ENCODE measurements around the gene C1orf115. TPM values are rescaled to one million over a fixed set of nuclear protein-coding genes. Genes with fewer than 3 reads are reported as not detected.
"Not testable (repeated sequence)": the region's sequence is repeated elsewhere in the genome, so short reads cannot be mapped to it uniquely, and the experiment has no call there.

Gene C1orf115
- total and polyA plus RNA-seq, 4 donors: 4.8 to 70.5 (median 16.0) TPM

GRCh38 chr1:220708244-220708643 lies 18.1 kb downstream of the C1orf115 start:
- no peak overlapping the region for H3K4me3 ChIP-seq (ENCODE audit: low read length in 2 of 2)
- DNase-seq: no peak
- 88 to 92% methylated on average over 4 of the region's 4 CpGs for WGBS, 2 donors
- ATAC-seq (ENCODE audit: low FRiP score): no peak
- H3K27me3 ChIP-seq (ENCODE audit: control insufficient read depth in 1 of 2, insufficient read depth in 2 of 2, low read length in 1 of 2): no peaks in the 10 kb centered on the region
- H3K9me3 ChIP-seq (ENCODE audit: control insufficient read depth, low read length): no peaks in the 10 kb centered on the region
- no peaks in the 10 kb centered on the region for H3K4me1 ChIP-seq (ENCODE audit: control insufficient read depth in 1 of 2, insufficient read depth in 2 of 2, low read length in 2 of 2)
- intact Hi-C loops (cut with DNase I): no loop called here
- H3K27ac ChIP-seq (ENCODE audit: low read depth in 1 of 2, low read length in 2 of 2): no peak overlapping the region
- no peaks in the 10 kb centered on the region for H3K36me3 ChIP-seq (ENCODE audit: control insufficient read depth in 1 of 2, insufficient read depth in 2 of 2, low read length in 1 of 2)

- Histone ChIP-seq H3K4me3 (ENCODE audit: low read length in 2 of 2) (no peak overlapping the region), H3K27me3 (ENCODE audit: control insufficient read depth in 1 of 2, insufficient read depth in 2 of 2, low read length in 1 of 2) (no peaks in the 10 kb centered on the region), H3K27ac (ENCODE audit: low read depth in 1 of 2, low read length in 2 of 2) (no peak overlapping the region), H3K4me1 (ENCODE audit: control insufficient read depth in 1 of 2, insufficient read depth in 2 of 2, low read length in 2 of 2) (no peaks in the 10 kb centered on the region), H3K36me3 (ENCODE audit: control insufficient read depth in 1 of 2, insufficient read depth in 2 of 2, low read length in 1 of 2) (no peaks in the 10 kb centered on the region), H3K9me3 (ENCODE audit: control insufficient read depth, low read length) (no peaks in the 10 kb centered on the region)
- ATAC-seq (ENCODE audit: low FRiP score) (no peak), DNase-seq (no peak)
- intact Hi-C loops (cut with DNase I): no loop called here
- WGBS, 2 donors: 66 to 78% methylated on average over 9 of the region's 9 CpGs
These were observed 19.0 kb downstream of the C1orf115 start for GRCh38 chr1:220708936-220709801.

- intact Hi-C loops (cut with DNase I): no loop called here
- Histone ChIP-seq H3K4me3 (ENCODE audit: low read length in 2 of 2) (no peak overlapping the region), H3K27me3 (ENCODE audit: control insufficient read depth in 1 of 2, insufficient read depth in 2 of 2, low read length in 1 of 2) (no peaks in the 10 kb centered on the region), H3K27ac (ENCODE audit: low read depth in 1 of 2, low read length in 2 of 2) (no peak overlapping the region), H3K9me3 (ENCODE audit: control insufficient read depth, low read length) (no peaks in the 10 kb centered on the region), H3K36me3 (ENCODE audit: control insufficient read depth in 1 of 2, insufficient read depth in 2 of 2, low read length in 1 of 2) (no peaks in the 10 kb centered on the region), H3K4me1 (ENCODE audit: control insufficient read depth in 1 of 2, insufficient read depth in 2 of 2, low read length in 2 of 2) (no peaks in the 10 kb centered on the region)
- WGBS, 2 donors: 89 to 92% methylated on average over 4 of the region's 4 CpGs
- ATAC-seq (ENCODE audit: low FRiP score) (no peak), DNase-seq (no peak)
These were observed 20.2 kb downstream of the C1orf115 start for GRCh38 chr1:220710333-220710732.

GRCh38 chr1:220711056-220711809 lies 21.1 kb downstream of the C1orf115 start:
- ATAC-seq (ENCODE audit: low FRiP score) (no peak), DNase-seq (no peak)
- Histone ChIP-seq H3K4me3 (ENCODE audit: low read length in 2 of 2) (no peak overlapping the region), H3K36me3 (ENCODE audit: control insufficient read depth in 1 of 2, insufficient read depth in 2 of 2, low read length in 1 of 2) (no peaks in the 10 kb centered on the region), H3K4me1 (ENCODE audit: control insufficient read depth in 1 of 2, insufficient read depth in 2 of 2, low read length in 2 of 2) (no peaks in the 10 kb centered on the region), H3K9me3 (ENCODE audit: control insufficient read depth, low read length) (no peaks in the 10 kb centered on the region), H3K27ac (ENCODE audit: low read depth in 1 of 2, low read length in 2 of 2) (no peak overlapping the region), H3K27me3 (ENCODE audit: control insufficient read depth in 1 of 2, insufficient read depth in 2 of 2, low read length in 1 of 2) (no peaks in the 10 kb centered on the region)
- 59 to 65% methylated on average over 9 of the region's 9 CpGs for WGBS, 2 donors
- intact Hi-C loops (cut with DNase I): no loop called here

GRCh38 chr1:220715986-220716385 lies 25.8 kb downstream of the C1orf115 start:
- ATAC-seq (ENCODE audit: low FRiP score); intact Hi-C loops (cut with DNase I); H3K9me3 ChIP-seq (ENCODE audit: control insufficient read depth, low read length); H3K4me1 ChIP-seq (ENCODE audit: control insufficient read depth in 1 of 2, insufficient read depth in 2 of 2, low read length in 2 of 2); H3K4me3 ChIP-seq (ENCODE audit: low read length in 2 of 2); DNase-seq; H3K27me3 ChIP-seq (ENCODE audit: control insufficient read depth in 1 of 2, insufficient read depth in 2 of 2, low read length in 1 of 2); H3K36me3 ChIP-seq (ENCODE audit: control insufficient read depth in 1 of 2, insufficient read depth in 2 of 2, low read length in 1 of 2); H3K27ac ChIP-seq (ENCODE audit: low read depth in 1 of 2, low read length in 2 of 2): not testable (repeated sequence)
- 95 to 96% methylated on average over 5 of the region's 5 CpGs for WGBS, 2 donors

GRCh38 chr1:220717800-220718640 lies 27.9 kb downstream of the C1orf115 start:
- Histone ChIP-seq H3K27me3 (ENCODE audit: control insufficient read depth in 1 of 2, insufficient read depth in 2 of 2, low read length in 1 of 2) (no peaks in the 10 kb centered on the region), H3K9me3 (ENCODE audit: control insufficient read depth, low read length) (no peaks in the 10 kb centered on the region), H3K4me1 (ENCODE audit: control insufficient read depth in 1 of 2, insufficient read depth in 2 of 2, low read length in 2 of 2) (no peaks in the 10 kb centered on the region), H3K4me3 (ENCODE audit: low read length in 2 of 2) (no peak overlapping the region), H3K36me3 (ENCODE audit: control insufficient read depth in 1 of 2, insufficient read depth in 2 of 2, low read length in 1 of 2) (no peaks in the 10 kb centered on the region), H3K27ac (ENCODE audit: low read depth in 1 of 2, low read length in 2 of 2) (no peak overlapping the region)
- intact Hi-C loops (cut with DNase I): no loop called here
- DNase-seq (no peak), ATAC-seq (ENCODE audit: low FRiP score) (no peak)
- 88 to 90% methylated on average over 20 of the region's 20 CpGs for WGBS, 2 donors

- H3K4me1 ChIP-seq (ENCODE audit: control insufficient read depth in 1 of 2, insufficient read depth in 2 of 2, low read length in 2 of 2); H3K27me3 ChIP-seq (ENCODE audit: control insufficient read depth in 1 of 2, insufficient read depth in 2 of 2, low read length in 1 of 2); H3K9me3 ChIP-seq (ENCODE audit: control insufficient read depth, low read length); intact Hi-C loops (cut with DNase I); H3K27ac ChIP-seq (ENCODE audit: low read depth in 1 of 2, low read length in 2 of 2); H3K4me3 ChIP-seq (ENCODE audit: low read length in 2 of 2); DNase-seq; ATAC-seq (ENCODE audit: low FRiP score); H3K36me3 ChIP-seq (ENCODE audit: control insufficient read depth in 1 of 2, insufficient read depth in 2 of 2, low read length in 1 of 2): not testable (repeated sequence)
- 71 to 82% methylated on average over 7 of the region's 7 CpGs for WGBS, 2 donors
These were observed 31.1 kb downstream of the C1orf115 start for GRCh38 chr1:220721266-220721665.

GRCh38 chr1:220726634-220727033 lies 36.5 kb downstream of the C1orf115 start:
- DNase-seq: no peak
- WGBS, 2 donors: 57 to 73% methylated on average over 3 of the region's 3 CpGs
- intact Hi-C loops (cut with DNase I): no loop called here
- no peak for ATAC-seq (ENCODE audit: low FRiP score)
- H3K27ac ChIP-seq (ENCODE audit: low read depth in 1 of 2, low read length in 2 of 2): no peak overlapping the region
- H3K36me3 ChIP-seq (ENCODE audit: control insufficient read depth in 1 of 2, insufficient read depth in 2 of 2, low read length in 1 of 2): no peaks in the 10 kb centered on the region
- no peaks in the 10 kb centered on the region for H3K27me3 ChIP-seq (ENCODE audit: control insufficient read depth in 1 of 2, insufficient read depth in 2 of 2, low read length in 1 of 2)
- H3K4me3 ChIP-seq (ENCODE audit: low read length in 2 of 2): no peak overlapping the region
- H3K9me3 ChIP-seq (ENCODE audit: control insufficient read depth, low read length): no peaks in the 10 kb centered on the region
- H3K4me1 ChIP-seq (ENCODE audit: control insufficient read depth in 1 of 2, insufficient read depth in 2 of 2, low read length in 2 of 2): no peaks in the 10 kb centered on the region
